ENCODE results near the gene PITHD1.

The PITHD1 gene

GRCh38 chr1:23736437-23737134 is 41.6 kb upstream of the PITHD1 start:
- no peak for ATAC-seq
- no peak for TF ChIP-seq GLIS3 (CRISPR knock-in tag; IDR thresholded peaks at IDR 0.05)
- TF ChIP-seq ZC3H10 (CRISPR knock-in tag; IDR thresholded peaks at IDR 0.05), result no peak
- TF ChIP-seq, protein P1, sequence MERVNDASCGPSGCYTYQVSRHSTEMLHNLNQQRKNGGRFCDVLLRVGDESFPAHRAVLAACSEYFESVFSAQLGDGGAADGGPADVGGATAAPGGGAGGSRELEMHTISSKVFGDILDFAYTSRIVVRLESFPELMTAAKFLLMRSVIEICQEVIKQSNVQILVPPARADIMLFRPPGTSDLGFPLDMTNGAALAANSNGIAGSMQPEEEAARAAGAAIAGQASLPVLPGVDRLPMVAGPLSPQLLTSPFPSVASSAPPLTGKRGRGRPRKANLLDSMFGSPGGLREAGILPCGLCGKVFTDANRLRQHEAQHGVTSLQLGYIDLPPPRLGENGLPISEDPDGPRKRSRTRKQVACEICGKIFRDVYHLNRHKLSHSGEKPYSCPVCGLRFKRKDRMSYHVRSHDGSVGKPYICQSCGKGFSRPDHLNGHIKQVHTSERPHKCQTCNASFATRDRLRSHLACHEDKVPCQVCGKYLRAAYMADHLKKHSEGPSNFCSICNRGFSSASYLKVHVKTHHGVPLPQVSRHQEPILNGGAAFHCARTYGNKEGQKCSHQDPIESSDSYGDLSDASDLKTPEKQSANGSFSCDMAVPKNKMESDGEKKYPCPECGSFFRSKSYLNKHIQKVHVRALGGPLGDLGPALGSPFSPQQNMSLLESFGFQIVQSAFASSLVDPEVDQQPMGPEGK (CRISPR knock-in tag; IDR thresholded peaks at IDR 0.05; ENCODE audit: borderline replicate concordance), result no peak
- no peak for TF ChIP-seq OSR1 (CRISPR knock-in tag; IDR thresholded peaks at IDR 0.05)
- TF ChIP-seq RARB (CRISPR knock-in tag; IDR thresholded peaks at IDR 0.05), result no peak
- no peak for TF ChIP-seq SNAI2 (CRISPR knock-in tag; IDR thresholded peaks at IDR 0.05)
- no peak for TF ChIP-seq ZFP3 (CRISPR knock-in tag; IDR thresholded peaks at IDR 0.05)
- TF ChIP-seq ZNF565 (CRISPR knock-in tag; conservative IDR thresholded peaks at IDR 0.05; ENCODE audit: low read depth), result no peak
- TF ChIP-seq CSDC2 (CRISPR knock-in tag; IDR thresholded peaks at IDR 0.05), result no peak
- no peak for TF ChIP-seq ZNF70 (CRISPR knock-in tag; IDR thresholded peaks at IDR 0.05)
- TF ChIP-seq, protein P2, sequence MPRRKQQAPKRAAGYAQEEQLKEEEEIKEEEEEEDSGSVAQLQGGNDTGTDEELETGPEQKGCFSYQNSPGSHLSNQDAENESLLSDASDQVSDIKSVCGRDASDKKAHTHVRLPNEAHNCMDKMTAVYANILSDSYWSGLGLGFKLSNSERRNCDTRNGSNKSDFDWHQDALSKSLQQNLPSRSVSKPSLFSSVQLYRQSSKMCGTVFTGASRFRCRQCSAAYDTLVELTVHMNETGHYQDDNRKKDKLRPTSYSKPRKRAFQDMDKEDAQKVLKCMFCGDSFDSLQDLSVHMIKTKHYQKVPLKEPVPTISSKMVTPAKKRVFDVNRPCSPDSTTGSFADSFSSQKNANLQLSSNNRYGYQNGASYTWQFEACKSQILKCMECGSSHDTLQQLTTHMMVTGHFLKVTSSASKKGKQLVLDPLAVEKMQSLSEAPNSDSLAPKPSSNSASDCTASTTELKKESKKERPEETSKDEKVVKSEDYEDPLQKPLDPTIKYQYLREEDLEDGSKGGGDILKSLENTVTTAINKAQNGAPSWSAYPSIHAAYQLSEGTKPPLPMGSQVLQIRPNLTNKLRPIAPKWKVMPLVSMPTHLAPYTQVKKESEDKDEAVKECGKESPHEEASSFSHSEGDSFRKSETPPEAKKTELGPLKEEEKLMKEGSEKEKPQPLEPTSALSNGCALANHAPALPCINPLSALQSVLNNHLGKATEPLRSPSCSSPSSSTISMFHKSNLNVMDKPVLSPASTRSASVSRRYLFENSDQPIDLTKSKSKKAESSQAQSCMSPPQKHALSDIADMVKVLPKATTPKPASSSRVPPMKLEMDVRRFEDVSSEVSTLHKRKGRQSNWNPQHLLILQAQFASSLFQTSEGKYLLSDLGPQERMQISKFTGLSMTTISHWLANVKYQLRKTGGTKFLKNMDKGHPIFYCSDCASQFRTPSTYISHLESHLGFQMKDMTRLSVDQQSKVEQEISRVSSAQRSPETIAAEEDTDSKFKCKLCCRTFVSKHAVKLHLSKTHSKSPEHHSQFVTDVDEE (CRISPR knock-in tag; IDR thresholded peaks at IDR 0.05), result no peak
- no peak for TF ChIP-seq ZNF8 (CRISPR knock-in tag; IDR thresholded peaks at IDR 0.05)
- TF ChIP-seq, protein P3, sequence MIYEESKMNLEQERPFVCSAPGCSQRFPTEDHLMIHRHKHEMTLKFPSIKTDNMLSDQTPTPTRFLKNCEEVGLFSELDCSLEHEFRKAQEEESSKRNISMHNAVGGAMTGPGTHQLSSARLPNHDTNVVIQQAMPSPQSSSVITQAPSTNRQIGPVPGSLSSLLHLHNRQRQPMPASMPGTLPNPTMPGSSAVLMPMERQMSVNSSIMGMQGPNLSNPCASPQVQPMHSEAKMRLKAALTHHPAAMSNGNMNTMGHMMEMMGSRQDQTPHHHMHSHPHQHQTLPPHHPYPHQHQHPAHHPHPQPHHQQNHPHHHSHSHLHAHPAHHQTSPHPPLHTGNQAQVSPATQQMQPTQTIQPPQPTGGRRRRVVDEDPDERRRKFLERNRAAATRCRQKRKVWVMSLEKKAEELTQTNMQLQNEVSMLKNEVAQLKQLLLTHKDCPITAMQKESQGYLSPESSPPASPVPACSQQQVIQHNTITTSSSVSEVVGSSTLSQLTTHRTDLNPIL (CRISPR knock-in tag; IDR thresholded peaks at IDR 0.05; ENCODE audit: low read depth), result no peak
- TF ChIP-seq ZFP30 (CRISPR knock-in tag; IDR thresholded peaks at IDR 0.05), result no peak
- TF ChIP-seq TCF4 (CRISPR knock-in tag; IDR thresholded peaks at IDR 0.05; ENCODE audit: borderline replicate concordance), result no peak
- TF ChIP-seq CSRNP3 (CRISPR knock-in tag; IDR thresholded peaks at IDR 0.05), result no peak
- TF ChIP-seq ESRRG (CRISPR knock-in tag; IDR thresholded peaks at IDR 0.05), result no peak
- TF ChIP-seq ARNTL (CRISPR knock-in tag; IDR thresholded peaks at IDR 0.05; ENCODE audit: borderline replicate concordance, low read depth), result no peak
- TF ChIP-seq POU6F1 (CRISPR knock-in tag; IDR thresholded peaks at IDR 0.05; ENCODE audit: borderline replicate concordance, low read depth), result no peak

DNA sequence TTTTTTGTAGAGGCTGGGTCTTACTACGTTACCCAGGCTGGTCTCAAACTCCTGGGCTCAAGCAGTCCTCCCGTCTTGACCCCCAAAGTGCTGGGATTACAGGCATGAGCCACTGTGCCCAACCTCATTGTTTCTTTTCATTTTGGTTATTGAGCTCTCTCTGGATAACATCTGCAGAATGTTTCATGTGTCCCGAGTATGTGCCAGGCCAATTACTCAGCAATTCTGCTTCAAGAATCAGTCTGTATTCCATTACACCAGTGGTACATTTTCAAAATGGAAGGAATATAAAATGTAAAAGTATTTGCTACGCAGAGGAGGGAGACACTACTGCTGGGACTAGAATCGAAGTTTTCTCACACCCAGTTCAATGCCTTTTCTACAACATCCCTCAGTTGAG is 36.6 kb upstream of the PITHD1 start:
- no peak for ATAC-seq

DNA sequence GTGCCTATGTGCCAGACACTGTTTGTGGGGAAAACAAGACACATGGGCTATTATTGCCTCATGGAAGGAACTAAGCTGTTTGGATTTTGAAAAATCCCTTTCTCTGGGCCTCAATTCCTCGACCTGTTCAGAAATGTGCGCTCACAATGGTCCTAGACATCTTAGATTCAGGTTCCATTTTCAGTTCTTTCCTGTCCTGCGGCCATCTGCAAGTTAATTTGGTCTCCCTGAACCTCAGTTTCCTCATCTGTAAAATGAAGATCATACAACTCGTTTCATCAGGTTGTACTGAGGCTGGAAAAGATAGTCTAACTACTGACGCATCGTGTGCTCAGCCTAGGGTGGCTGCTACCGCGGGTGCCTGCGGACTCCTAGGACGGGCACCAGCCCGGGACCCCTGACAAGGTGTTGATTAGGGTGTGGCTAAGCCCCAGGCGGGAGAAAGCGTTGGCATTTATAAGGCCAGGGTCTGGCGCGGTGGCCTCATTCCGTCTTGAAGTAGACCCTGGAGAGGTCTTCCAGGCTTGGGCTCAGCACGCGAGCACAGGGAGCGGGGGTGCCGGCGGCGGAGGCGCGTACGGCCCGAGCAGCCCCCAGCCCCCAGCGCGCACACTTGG is 35.4 kb upstream of the PITHD1 start:
- peak; percentile 53 for ATAC-seq
- TF ChIP-seq ZFP30 (CRISPR knock-in tag; IDR thresholded peaks at IDR 0.05) (no peak), ZNF70 (CRISPR knock-in tag; IDR thresholded peaks at IDR 0.05) (no peak), ARNTL (CRISPR knock-in tag; IDR thresholded peaks at IDR 0.05; ENCODE audit: borderline replicate concordance, low read depth) (no peak)

More for the DNA sequence above, 36.6 kb upstream of the PITHD1 start:
- no peak for TF ChIP-seq RARB (CRISPR knock-in tag; IDR thresholded peaks at IDR 0.05)
- no peak for TF ChIP-seq OSR1 (CRISPR knock-in tag; IDR thresholded peaks at IDR 0.05)
- no peak for TF ChIP-seq ZNF565 (CRISPR knock-in tag; conservative IDR thresholded peaks at IDR 0.05; ENCODE audit: low read depth)

Data from SK-N-SH treated with all-trans-retinoic acid at 6 μM for 48 hours (cell line).